Epithelial cell of prostate (primary cell): ENCODE results near the gene EPS8L3.
"Not testable (repeated sequence)": the region's sequence is repeated elsewhere in the genome, so short reads cannot be mapped to it uniquely, and the experiment has no call there.

Source experiments
- DNase-seq: peaks from one replicate; pipeline ENCODE4 v3.0.0-alpha.2; 2011; ENCODE audit warnings: low read depth, low spot score
- H3K27ac ChIP-seq: fragments of 450-650 bp; 2 replicates; pipeline ENCODE4 v1.5.1; 2017; ENCODE audit warnings: mild to moderate bottlenecking

EPS8L3 gene

DNA sequence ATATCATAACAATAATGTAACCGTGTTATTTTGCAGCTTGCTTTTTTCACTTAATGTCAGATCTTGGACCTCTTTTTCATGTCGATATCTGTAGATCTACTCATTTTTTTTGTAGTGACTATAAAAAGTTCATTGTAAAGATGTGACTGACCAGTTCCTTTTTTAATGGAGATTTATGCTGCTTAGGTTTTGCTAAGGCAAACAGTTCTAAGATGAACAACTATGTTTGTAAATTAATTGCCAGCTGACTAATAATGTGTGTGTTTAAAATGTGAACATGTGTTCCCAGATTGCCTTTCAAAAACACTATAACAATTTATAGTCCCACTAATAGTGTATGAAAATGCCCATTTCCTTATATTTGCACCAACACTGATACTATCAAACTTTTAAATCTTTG, 18.1 kb upstream of the EPS8L3 start:
- no peak for DNase-seq
- H3K27ac ChIP-seq = no peak overlapping the region

DNA sequence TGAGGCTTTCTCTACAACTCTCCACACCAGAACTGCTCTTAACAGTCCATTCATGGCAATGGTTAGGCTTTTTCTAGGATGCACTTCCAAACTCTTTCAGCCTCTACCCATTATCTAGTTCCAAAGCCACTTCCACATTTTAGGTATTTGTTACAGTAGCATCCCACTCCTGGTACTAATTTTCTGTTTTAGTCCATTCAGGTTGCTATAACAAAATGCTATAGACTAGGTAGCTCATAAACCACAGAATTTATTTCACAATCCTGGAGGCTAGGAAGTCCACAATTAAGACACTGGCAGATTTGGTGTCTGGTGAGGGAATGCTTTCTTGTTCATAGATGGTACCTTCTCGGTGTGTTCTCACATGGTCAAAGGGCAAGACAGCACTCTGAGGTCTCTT, 17.3 kb upstream of the EPS8L3 start:
- no peak overlapping the region for H3K27ac ChIP-seq
- DNase-seq = no peak

DNA sequence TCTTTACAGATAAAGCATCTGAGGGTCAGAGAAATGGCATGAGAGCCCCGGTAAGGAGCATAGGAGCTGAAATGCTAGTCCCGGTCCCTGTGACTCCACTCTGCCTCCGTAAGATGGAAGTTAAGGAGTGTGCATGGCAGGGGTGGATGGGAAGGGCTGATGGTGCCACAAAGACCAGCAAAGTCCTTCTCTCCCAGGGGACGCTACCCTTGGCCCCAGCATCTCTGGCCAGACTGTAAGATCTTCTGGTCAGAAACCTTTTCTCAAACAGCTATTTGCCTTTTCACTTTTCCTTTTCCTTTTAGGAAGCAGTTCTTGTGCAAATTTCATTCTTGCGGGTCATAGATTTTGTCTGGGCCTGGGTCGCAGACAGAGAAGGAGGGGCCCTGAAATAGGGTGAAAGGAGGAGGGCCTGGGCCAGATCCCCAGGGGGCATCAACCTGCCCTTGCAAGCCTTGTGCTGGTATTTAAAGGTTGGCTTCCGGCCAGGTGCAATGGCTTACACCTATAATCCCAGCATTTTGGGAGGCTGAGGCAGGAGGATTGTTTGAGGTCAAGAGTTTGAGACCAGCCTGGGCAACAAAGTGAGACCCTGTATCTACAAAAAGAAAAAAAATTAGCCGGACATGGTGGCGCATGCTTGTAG, 14.4 kb upstream of the EPS8L3 start:
- no peak for DNase-seq
- H3K27ac ChIP-seq = no peak overlapping the region

DNA sequence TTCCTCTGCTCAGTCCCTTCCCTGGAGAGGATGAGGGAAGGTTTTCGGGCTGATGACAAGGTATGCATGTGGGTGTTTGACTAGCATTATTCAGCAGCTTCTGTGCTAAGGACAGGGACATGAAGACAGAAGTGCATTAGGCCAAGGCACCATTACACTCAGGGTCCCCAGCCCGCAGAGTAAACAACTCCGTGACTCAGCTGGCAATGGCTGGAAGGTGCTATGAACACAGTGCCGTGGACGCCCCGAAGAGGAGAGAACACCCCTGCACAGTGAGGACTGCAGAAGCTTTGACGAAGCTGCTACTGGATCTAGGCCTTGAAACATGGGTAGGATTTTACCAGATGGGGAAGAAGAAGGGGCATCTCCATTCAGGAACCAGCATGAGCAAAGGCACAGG, 13.7 kb upstream of the EPS8L3 start:
- H3K27ac ChIP-seq = no peak overlapping the region
- no peak for DNase-seq

DNA sequence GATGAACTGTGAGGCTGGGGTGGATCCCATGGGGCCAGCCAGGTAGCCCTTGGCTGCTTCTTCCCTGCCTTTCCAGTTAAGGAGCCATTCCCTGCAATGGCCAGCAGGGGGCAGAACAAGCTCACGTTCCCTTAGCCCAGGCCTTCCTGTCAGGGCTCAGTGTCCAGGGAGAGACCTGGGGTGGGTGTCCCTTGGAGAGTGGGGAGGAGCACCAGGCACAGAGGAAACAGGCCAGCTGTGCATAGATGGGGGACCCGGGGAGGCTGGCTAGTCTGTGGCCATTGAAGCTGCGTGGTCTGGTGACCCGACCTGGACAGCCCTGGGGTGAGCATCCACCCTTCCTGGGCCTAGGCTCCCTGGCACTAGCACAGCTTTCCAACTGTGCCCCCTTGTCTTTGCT, 13.2 kb upstream of the EPS8L3 start:
- DNase-seq = no peak
- H3K27ac ChIP-seq = no peak overlapping the region

DNA sequence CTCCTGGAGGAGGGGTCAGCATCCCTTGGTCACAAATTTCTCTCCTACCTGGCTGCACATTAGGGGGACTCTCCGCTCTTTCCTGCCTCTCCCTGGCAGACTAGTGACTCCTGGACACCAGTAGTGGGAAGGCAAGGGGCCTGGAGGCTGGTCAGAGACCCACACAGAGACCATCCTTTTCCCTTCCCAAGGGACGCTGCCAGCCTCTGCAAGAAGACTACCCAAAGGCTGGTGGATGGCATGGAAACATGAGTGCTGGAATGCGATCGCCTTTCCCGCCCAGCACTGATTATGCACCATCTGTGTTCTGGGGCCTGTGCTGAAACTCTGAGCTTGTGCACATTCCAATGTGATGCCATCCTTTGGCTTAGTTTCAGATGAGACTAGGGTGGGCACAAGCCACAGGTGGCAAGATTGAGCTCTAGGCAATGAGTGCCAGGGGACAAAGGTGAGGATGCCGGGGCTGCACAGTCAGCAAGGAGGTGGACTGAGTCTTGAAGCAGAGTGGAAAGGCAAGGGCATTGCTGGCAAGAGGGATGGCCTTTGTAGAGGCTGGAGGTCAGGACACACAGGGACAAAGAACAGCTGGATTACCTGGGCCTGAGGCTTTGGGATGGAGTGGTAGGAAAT, 12.6 kb upstream of the EPS8L3 start:
- DNase-seq = no peak
- H3K27ac ChIP-seq = no peak overlapping the region

DNA sequence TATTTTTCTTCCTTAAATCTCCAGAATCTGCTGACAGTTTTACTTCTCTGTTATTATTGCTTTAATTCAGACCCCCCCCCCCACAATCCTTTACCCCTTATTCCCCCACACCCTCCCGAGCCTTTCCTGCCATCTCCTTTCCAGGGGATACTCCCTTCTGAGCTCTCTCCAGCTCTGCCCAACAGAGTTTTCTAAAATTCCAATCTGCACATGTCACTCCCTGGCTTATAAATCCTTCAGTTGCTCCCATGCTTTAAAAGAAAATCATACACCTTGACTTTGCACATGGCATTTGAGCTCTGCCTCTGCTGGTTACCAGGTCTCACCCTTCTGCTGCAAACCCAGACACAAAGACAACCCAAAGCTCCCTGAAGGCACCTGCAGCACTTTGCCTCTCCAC, 11.7 kb upstream of the EPS8L3 start:
- no peak overlapping the region for H3K27ac ChIP-seq
- no peak for DNase-seq

DNA sequence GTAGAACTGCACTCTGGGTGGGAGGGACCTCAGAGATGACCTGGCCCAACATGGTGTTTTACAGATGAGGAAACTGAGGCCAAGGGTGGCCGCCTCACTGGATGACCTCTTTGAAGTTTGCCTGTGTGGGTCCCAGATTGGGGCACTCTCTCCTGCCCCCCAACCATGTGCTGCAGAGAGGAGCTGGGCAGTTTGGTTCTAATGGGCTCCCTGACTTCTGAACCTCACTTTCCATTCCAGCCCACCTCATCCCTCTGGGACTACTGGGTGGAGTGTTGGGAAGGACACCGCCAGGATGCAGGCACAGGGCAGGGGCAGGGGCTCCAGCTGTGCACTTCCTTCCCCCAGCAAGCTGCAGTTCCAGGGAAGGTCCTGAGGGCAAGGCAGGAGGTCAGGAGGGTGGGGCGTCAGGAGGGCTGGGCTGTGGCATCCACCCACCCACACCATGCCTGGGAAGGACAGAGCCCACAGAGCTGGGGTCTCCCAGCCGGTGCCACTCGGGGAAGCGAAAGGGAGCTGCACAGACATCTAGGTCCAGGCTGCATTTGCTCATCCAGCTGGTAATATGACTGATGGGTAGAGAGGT, 10.3 kb upstream of the EPS8L3 start:
- no peak for DNase-seq
- no peak overlapping the region for H3K27ac ChIP-seq

DNA sequence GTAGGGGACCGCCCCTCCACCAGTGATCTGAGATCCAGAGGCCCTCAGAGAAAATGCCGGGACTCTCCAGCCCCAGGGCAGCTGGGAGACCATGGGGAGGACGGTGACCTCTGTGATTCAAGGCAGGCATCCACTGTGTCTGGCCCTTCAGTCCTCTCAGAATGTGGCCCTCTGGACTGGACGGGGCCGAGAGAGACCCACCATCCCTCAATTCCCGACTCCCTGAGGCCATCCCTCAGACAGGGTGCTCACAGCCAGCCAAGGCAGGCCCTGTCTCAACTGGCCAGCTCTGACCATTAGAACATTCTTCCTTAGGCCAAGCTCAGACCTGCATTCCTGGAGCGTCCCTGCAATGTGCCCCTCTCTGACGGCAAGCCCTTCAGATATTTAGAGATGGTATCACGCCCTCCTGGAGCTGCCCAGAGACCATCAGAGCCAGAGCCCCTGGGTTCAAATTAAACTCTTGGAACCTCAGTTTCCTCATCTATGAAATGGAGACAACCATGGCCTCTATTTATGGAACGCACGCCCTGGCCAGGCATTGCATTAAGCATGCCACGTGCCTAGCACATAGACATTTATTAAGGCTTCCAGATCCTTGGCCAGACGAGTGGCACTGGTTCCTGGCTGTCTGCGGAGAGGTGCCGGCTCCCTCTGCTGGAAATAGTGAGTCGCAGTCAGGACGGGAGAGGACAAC, 9.6 kb upstream of the EPS8L3 start:
- no peak for DNase-seq
- no peak overlapping the region for H3K27ac ChIP-seq

DNA sequence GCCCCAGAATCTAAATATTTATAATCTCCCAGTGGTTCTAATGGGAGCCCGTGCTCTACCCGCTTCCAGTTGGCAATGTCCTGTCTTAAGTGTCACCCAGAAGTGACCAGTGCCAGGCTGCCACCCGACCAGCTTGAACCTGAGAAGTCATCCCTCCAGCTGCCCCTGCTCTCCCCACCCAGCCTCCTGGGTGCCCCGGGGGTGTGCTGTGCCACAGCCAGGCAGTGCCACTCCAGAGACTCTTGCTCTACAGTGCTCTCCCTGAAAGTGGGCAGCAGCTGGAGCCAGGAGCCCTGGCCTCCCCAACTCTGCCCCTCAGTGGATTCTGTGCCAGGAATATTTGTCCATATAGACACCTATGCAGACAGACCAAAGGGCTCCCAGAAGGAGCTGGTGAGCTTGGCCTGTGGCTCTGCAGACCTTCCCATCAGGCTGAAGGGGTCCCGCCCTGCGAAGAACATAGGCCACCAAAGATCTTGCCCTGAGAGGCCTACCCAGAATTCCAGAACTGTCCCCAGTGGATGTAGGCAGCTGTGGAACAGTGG, 9.0 kb upstream of the EPS8L3 start:
- H3K27ac ChIP-seq = no peak overlapping the region
- DNase-seq = no peak

DNA sequence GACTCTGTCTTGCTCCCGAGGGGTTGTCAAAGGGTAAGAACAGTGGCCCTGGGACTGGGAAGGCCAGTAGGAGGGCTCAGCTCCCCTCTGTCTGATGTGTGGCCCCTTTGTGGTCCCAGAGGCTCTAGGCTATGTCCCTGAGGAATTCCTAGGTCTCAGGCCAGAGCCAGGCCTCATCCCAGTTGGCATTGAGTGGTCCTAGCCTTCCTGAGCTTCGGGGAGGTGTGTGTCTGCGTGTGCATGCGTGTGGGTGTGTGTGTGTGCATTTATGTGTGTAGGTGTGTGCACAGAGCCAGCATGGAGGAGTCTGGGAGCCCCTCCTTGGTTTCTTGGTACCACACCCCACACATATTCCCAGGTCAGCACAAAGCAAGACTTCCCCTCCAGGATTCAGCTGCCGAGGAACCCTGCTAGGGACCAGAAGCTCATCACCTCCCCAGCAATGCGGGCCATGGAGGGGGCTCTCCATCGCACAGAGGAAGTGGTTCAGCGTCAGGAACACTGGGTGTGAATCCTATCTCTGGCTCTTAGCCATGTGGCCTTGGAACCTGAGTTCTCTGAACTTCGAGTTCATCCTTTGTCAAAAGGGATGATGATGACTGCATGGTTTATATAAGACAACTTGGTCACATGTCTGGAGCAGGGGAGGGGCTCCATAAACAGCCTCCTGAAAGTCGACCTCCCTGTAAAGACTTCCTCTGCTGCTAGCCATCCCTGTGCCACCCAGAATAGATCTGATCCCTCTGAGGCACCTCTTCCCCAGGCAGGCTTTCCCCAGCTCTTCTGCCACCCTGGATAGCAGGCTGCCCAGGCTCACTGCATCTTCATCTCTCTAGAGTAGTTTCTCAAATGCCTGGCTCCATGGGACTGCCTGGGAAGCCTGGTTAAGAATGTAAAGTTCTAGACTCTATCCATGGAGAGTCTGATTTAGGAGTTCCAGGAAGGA, 8.3 kb upstream of the EPS8L3 start:
- no peak for DNase-seq

DNA sequence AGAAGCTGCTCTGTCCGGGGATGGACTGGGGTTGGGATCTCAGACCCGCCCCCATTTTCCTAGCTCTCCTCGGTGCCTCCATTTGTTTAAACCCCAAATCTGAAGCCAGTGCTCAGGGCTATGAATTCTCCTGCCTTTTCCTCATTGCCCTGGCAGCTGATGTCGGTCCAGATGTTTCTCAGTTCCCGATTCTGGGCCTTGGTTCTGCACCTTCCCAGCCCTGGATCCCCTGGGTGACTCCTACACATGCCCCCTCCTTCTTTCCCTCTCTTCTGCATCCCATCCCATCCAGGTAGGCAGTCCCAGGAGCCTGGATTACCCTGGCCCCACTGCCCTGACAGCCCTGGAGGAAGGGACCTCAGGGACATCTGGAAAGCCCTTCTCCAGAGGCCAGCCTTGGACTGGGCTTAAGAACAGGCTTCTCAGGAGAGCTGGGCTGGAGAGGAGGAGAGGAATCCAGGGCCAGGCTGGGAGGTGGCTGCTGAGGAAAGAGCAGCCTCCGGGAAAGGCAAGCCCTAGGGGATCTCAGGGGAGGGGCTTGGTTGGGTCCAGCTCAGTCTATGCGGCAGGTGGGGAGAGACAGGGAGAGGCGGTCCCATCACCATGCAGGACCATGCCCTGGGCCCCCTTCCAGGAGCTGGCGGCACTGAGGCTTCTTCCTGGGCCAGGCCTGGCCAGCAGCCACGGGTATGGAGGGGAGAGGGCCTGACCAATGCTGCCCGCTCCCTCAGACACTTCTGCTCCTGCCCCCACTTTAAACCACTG, 6.8 kb upstream of the EPS8L3 start:
- no peak overlapping the region for H3K27ac ChIP-seq
- DNase-seq = no peak

More for the DNA sequence above, 8.3 kb upstream of the EPS8L3 start:
- H3K27ac ChIP-seq = no peak overlapping the region

DNA sequence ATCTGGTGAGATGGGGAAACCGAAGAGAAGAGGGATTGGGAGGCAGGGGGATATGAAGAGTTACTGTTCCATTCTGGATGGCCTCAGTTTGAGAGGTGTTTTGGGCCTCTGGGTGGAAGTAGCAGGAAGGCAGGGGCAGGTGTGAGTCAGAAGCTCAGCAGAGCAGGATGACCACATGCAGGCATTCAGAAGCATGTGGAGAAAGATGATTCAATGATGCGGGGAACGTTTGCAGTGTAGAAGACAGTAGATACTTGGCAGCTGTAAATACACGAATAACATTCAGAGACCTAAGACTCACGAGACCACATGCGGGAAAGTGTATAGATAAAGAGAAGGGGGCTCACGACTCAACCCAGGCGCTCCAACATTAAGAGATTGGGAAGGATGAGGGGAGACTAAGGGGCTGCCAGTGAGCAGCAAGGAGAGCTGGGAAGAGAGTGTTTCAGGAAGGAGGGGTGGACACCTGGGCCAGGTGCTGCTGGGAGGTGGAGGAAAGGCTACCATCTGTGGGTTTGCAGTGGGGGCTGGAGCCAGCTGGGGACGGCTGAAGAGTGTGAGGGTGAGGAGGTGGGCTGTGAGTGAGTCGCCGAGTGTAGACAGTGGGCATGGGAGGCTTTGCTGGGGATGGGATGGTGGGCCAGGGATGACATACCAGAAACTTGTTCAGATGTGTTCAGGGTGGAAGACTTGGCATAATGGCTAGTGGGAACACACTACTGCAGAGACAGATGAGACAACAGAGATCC, 5.8 kb upstream of the EPS8L3 start:
- H3K27ac ChIP-seq = no peak overlapping the region
- DNase-seq = no peak

DNA sequence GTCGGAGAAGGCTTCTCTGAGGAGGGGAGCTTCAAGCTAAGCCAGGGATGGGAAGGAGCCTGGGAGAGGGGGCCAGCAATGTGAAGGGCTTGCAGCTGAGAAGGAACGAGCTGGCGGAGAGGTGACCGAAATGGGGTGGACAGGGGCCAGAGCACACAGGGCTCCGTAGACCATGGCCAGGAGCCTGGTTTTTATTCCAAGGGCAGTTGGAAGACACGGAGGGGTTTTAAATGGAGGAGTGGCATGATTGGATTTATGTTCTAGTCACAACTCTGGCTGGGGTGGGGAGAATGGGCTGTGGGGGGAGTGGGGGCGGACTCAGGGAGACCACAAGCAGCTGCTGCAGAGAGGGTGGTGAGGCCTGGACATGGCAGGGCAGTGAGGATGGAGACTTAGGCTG, 5.1 kb upstream of the EPS8L3 start:
- no peak overlapping the region for H3K27ac ChIP-seq
- no peak for DNase-seq

DNA sequence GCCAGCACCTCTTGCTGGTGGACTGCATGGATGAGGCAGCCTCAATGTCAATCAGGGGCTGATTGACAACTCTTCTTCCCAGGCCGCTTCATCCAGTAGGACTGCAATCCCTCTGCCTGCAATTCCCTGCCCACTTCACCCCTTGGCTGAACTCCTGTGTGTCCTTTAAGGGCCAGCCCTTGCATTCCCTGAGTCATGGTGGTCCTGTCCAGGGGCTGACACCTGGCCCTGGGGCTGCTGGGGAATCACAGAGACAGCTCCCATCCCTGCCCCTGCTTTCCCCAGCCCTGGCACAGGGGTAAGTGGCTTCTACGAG, 4.6 kb upstream of the EPS8L3 start:
- DNase-seq = no peak
- no peak overlapping the region for H3K27ac ChIP-seq

DNA sequence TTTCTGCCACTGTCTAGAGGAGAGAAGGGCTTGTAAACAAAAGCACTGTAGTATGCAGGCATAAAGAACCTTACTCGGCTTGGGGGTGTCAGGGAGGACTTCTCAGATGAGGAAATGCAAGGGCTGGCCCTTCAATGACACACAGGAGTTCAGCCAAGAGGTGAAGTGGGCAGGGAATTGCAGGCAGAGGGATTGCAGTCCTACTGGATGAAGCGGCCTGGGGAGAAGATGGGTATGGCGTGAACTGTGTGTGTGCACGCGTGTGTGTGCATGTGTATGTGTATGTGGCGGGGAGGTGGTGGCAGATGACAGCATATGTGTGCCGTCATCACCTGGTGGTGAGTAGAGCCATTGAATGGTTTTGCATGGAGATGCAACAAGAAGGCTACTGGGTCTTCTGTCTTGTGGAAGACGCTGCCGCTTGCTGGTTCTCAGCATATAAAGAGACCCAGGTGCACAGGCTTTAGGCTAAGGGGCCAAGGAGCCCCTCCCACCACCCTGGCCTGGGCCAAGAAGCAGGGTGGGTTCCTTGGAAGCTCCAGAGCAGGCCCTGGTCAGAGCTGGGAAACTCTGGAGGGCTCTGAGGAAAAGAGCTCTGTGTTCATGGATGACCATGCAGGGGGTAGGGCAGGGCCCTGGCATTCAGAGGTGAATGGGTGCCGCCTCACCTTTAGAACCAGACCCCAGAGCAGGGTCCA, 4.1 kb upstream of the EPS8L3 start:
- no peak overlapping the region for H3K27ac ChIP-seq
- no peak for DNase-seq

DNA sequence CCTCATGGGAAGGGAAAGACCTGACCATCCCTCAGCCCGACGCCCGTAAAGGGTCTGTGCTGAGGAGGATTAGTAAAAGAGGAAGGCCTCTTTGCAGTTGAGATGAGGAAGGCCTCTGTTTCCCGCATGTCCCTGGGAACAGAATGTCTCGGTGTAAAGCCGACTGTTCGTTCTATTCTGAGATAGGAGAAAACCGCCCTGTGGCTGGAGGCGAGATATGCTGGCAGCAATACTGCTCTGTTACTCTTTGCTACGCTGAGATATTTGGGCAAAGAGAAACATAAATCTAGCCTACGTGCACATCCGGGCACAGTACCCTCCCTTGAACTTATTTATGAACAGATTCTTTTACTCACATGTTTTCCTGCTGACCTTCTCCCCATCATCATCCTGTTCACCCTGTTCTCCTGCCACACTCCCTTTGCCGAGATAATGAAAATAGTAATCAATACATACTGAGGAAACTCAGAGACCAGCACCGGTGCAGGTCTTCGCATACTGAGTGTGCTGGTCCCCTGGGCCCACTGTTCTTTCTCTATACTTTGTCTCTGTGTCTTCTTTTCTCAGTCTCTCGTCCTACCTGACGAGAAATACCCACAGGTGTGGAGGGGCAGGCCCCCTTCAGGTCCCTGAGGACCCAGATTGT, 3.4 kb upstream of the EPS8L3 start:
- not testable (repeated sequence) for DNase-seq, H3K27ac ChIP-seq
